DND-41 (cell line): ENCODE results near the gene MCF2L2.

ENCODE experiments used
- ATAC-seq: fragments of 200-7000 bp; cut with Tn5 transposase; 3 replicates; pipeline ENCODE4 v1.9.1; 2021; ENCODE audit warnings: low read depth; ENCODE audit not compliant: insufficient read depth
- DNase-seq: peaks from one replicate; pipeline ENCODE4 v3.0.0-alpha.2; 2020
- H2AFZ ChIP-seq: 2 replicates; pipeline ENCODE4 v1.6.0; 2012; ENCODE audit warnings: low read depth, low read length
- H3K27ac ChIP-seq: 2 replicates; pipeline ENCODE4 v1.5.1; 2012; ENCODE audit warnings: low read length, inconsistent platforms
- H3K27me3 ChIP-seq: fragments of 200-600 bp; sonication (generic); 2 replicates; pipeline ENCODE4 v1.6.0; 2012; ENCODE audit warnings: low read length, mild to moderate bottlenecking, inconsistent platforms; ENCODE audit not compliant: insufficient read depth, poor library complexity
- H3K36me3 ChIP-seq: 2 replicates; pipeline ENCODE4 v1.5.1; 2012; ENCODE audit warnings: low read length, inconsistent platforms; ENCODE audit not compliant: insufficient read depth
- H3K4me1 ChIP-seq: 2 replicates; pipeline ENCODE4 v1.5.1; 2012; ENCODE audit warnings: mild to moderate bottlenecking, low read length; ENCODE audit not compliant: insufficient read depth
- H3K4me2 ChIP-seq: 2 replicates; pipeline ENCODE4 v1.6.0; 2012; ENCODE audit warnings: mild to moderate bottlenecking, moderate library complexity, low read length, inconsistent platforms; ENCODE audit not compliant: insufficient read depth
- H3K4me3 ChIP-seq, 2 experiments: fragments of 200-600 bp in 1 of 2; shearing (Covaris generic) in 1 of 2; 2 replicates each; pipeline ENCODE4 v1.5.1; 2012 to 2016; ENCODE audit warnings: inconsistent platforms in 2 of 2, low read length in 2 of 2, mild to moderate bottlenecking in 2 of 2, low read depth in 1 of 2, moderate library complexity in 1 of 2
- H3K79me2 ChIP-seq: 2 replicates; pipeline ENCODE4 v1.6.0; 2012; ENCODE audit warnings: low read length, inconsistent platforms; ENCODE audit not compliant: insufficient read depth
- H3K9ac ChIP-seq: 2 replicates; pipeline ENCODE4 v1.6.0; 2012; ENCODE audit warnings: low read depth, mild to moderate bottlenecking, inconsistent platforms, low read length, moderate library complexity
- H3K9me3 ChIP-seq: 2 replicates; pipeline ENCODE4 v1.5.1; 2012; ENCODE audit warnings: low read length, moderate library complexity, mild to moderate bottlenecking, inconsistent platforms; ENCODE audit not compliant: insufficient read depth, severe bottlenecking
- H4K20me1 ChIP-seq: 2 replicates; pipeline ENCODE4 v1.6.0; 2012; ENCODE audit warnings: low read length; ENCODE audit not compliant: insufficient read depth
- EZH2 ChIP-seq: IDR thresholded peaks from 3 replicates; pipeline ENCODE4 v1.6.1; 2012; ENCODE audit warnings: borderline replicate concordance, low read depth, mild to moderate bottlenecking, moderate library complexity, low read length, inconsistent platforms; ENCODE audit not compliant: severe bottlenecking
- TF ChIP-seq, protein P1 (sequence below): IDR thresholded peaks from 2 replicates; pipeline ENCODE4 v1.5.1; 2012; ENCODE audit warnings: borderline replicate concordance, low read length, moderate library complexity, mild to moderate bottlenecking; ENCODE audit not compliant: poor library complexity, severe bottlenecking; ENCODE audit errors: extremely low read depth

The MCF2L2 gene

DNA sequence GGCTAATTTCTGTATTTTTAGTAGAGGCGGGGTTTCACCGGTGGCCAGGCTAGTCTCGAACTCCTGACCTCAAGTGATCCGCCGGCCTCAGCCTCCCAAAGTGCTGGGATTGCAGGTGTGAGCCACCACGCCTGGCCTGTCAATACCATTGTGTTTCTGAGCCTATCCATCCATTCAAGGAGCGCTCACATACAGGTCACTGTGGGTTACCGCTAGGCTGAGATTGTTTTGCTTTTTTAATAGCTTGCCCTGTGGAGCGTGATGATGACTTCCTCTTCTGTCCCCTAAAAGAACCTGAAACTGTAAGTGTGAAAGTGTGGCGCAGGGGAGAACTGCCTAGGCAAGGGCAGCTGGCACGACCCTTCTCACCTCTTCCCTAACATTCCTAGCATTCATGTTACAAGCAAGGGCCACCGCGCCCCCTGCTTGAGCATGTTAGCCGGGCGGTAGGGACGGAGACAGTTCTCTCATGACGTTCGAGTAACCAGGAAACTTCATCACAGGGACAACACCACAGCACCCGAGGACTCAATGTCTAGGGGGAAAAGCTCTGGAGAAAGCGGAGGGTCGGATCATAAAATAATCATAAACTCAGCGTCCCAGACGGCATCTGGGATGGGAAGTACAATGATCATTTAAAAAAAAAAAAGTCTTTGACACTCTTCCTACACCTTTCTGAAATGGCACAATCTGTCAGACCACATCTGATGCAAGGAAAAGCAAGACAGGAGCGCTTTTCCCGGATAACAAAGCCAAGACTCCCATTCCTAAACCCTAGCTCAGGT lies 266.7 kb downstream of the MCF2L2 start:
- Histone ChIP-seq H3K27ac (no peak overlapping the region), H3K9ac (no peak overlapping the region), H3K9me3 (no peaks in the 10 kb centered on the region), H3K27me3 (no peaks in the 10 kb centered on the region), H3K36me3 (no peaks in the 10 kb centered on the region), H2AFZ (no peak overlapping the region), H3K79me2 (no peaks in the 10 kb centered on the region), H4K20me1 (no peaks in the 10 kb centered on the region), H3K4me2 (no peak overlapping the region), H3K4me1 (no peaks in the 10 kb centered on the region), H3K4me3 (no peak overlapping the region)
- TF ChIP-seq EZH2 = no peak
- TF ChIP-seq, protein P1, sequence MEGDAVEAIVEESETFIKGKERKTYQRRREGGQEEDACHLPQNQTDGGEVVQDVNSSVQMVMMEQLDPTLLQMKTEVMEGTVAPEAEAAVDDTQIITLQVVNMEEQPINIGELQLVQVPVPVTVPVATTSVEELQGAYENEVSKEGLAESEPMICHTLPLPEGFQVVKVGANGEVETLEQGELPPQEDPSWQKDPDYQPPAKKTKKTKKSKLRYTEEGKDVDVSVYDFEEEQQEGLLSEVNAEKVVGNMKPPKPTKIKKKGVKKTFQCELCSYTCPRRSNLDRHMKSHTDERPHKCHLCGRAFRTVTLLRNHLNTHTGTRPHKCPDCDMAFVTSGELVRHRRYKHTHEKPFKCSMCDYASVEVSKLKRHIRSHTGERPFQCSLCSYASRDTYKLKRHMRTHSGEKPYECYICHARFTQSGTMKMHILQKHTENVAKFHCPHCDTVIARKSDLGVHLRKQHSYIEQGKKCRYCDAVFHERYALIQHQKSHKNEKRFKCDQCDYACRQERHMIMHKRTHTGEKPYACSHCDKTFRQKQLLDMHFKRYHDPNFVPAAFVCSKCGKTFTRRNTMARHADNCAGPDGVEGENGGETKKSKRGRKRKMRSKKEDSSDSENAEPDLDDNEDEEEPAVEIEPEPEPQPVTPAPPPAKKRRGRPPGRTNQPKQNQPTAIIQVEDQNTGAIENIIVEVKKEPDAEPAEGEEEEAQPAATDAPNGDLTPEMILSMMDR = no peak
- ATAC-seq = no peak
- no peak for DNase-seq

DNA sequence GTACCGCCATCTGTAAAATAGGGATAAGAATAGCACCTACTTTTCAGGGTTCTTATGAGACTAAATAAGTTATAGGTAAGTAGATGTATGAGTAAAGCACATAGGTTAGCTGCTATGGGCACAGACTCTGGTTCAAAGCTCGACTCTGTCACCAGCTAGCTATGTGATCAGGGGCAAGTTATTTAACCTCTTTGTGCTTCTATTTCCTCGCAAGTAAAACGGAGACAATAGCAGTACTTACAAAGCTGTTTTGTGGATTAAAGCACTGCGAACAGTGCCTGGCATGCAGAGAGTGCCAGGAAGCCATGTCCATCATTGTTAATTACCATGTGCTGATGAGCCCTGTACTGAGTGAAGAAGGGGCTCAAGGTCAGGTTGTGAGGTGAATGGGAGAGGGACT lies 267.8 kb downstream of the MCF2L2 start:
- no peak overlapping the region for H3K4me2 ChIP-seq
- no peaks in the 10 kb centered on the region for H4K20me1 ChIP-seq
- no peak for TF ChIP-seq EZH2
- TF ChIP-seq, protein P1 = no peak

DNA sequence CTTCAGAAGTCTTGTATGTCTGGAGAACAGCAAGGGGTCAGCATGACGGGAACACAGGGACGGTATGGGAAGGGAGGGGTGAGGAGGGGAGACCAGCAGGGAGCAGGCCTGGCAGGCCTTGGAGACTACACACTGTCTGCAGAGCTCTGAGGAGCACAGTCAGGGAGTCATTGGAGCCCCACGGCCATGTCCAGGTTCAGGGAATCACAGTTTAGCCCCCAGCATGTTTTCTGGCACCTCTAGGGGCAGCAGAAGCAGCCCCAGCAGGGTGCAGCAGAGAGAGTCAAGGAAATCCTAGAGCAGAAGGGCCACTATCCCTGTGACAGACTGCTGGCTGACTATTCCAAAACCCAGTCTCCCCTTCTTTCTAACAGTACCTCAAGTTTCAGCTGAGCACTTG lies 269.1 kb downstream of the MCF2L2 start:
- Histone ChIP-seq H3K36me3 (no peaks in the 10 kb centered on the region), H3K4me2 (no peak overlapping the region), H3K9me3 (no peaks in the 10 kb centered on the region), H2AFZ (no peak overlapping the region), H3K9ac (no peak overlapping the region), H4K20me1 (no peaks in the 10 kb centered on the region), H3K4me1 (no peaks in the 10 kb centered on the region), H3K79me2 (no peaks in the 10 kb centered on the region), H3K27ac (no peak overlapping the region), H3K27me3 (no peaks in the 10 kb centered on the region), H3K4me3 (no peak overlapping the region)
- ATAC-seq (peak; percentile 60), DNase-seq (no peak)
- TF ChIP-seq, protein P1 = peak; percentile 37
- no peak for TF ChIP-seq EZH2

More for the DNA sequence above, 267.8 kb downstream of the MCF2L2 start:
- Histone ChIP-seq H3K36me3 (no peaks in the 10 kb centered on the region), H3K27ac (no peak overlapping the region), H3K9ac (no peak overlapping the region), H3K9me3 (no peaks in the 10 kb centered on the region), H3K27me3 (no peaks in the 10 kb centered on the region), H3K4me1 (no peaks in the 10 kb centered on the region), H3K79me2 (no peaks in the 10 kb centered on the region), H3K4me3 (no peak overlapping the region), H2AFZ (no peak overlapping the region)
- DNase-seq (no peak), ATAC-seq (no peak)
